HepG2 (cell line): ENCODE data around the gene NSUN2. TPM values are rescaled to one million over a fixed set of nuclear protein-coding genes. Genes with fewer than 3 reads are reported as not detected.
A peak's percentile ranks its signal among the peaks of the same experiment; 100 is the strongest.

Experiments
- DR1 ChIP-seq: sonication (generic); formaldehyde crosslinking; IDR thresholded peaks from 2 replicates; pipeline ENCODE4 v1.8.0; 2021; ENCODE audit warnings: mild to moderate bottlenecking, missing genetic modification reagents, inconsistent platforms
- GATAD1 ChIP-seq: IDR thresholded peaks from 2 replicates; pipeline ENCODE4 v1.6.1; 2016; ENCODE audit warnings: missing genetic modification reagents, missing compliant biosample characterization
- HCFC1 ChIP-seq: fragments of 150-350 bp; IDR thresholded peaks from 2 replicates; pipeline ENCODE4 v1.6.1; 2014; ENCODE audit warnings: low read depth, low read length
- MIER3 ChIP-seq: IDR thresholded peaks from 2 replicates; pipeline ENCODE4 v1.6.1; 2016; ENCODE audit warnings: missing compliant biosample characterization, borderline replicate concordance
- NFYB ChIP-seq: sonication (generic); formaldehyde crosslinking; IDR thresholded peaks from 2 replicates; pipeline ENCODE4 v1.4.0; 2020; ENCODE audit warnings: missing genetic modification reagents
- PLRG1 ChIP-seq: fragments of 450-650 bp; conservative IDR thresholded peaks from 2 replicates; pipeline ENCODE4 v1.6.1; 2016
- RAD21 ChIP-seq: fragments of 450-650 bp; formaldehyde crosslinking; IDR thresholded peaks from 2 replicates; pipeline ENCODE4 v1.5.0; 2020; ENCODE audit warnings: mild to moderate bottlenecking
- RELA ChIP-seq: sonication (generic); formaldehyde crosslinking; IDR thresholded peaks from 2 replicates; pipeline ENCODE4 v1.4.0; 2020; ENCODE audit warnings: missing genetic modification reagents
- RFXAP ChIP-seq: sonication (generic); formaldehyde crosslinking; IDR thresholded peaks from 2 replicates; pipeline ENCODE4 v1.4.0; 2020; ENCODE audit warnings: missing genetic modification reagents, borderline replicate concordance
- SMAD3 ChIP-seq: sonication (generic); formaldehyde crosslinking; IDR thresholded peaks from 2 replicates; pipeline ENCODE4 v1.4.0; 2020; ENCODE audit warnings: missing genetic modification reagents
- TCF7 ChIP-seq: sonication (generic); IDR thresholded peaks from 2 replicates; pipeline ENCODE4 v1.6.1; 2016; ENCODE audit warnings: antibody characterized with exemption, low read depth
- THAP11 ChIP-seq: IDR thresholded peaks from 2 replicates; pipeline ENCODE4 v1.6.1; 2016; ENCODE audit warnings: missing biosample characterization, missing genetic modification reagents
- YEATS2 ChIP-seq: sonication (generic); formaldehyde crosslinking; IDR thresholded peaks from 2 replicates; pipeline ENCODE4 v1.4.0; 2020; ENCODE audit warnings: missing genetic modification reagents, borderline replicate concordance
- ZNF335 ChIP-seq: sonication (generic); formaldehyde crosslinking; IDR thresholded peaks from 2 replicates; pipeline ENCODE4 v1.4.0; 2020; ENCODE audit warnings: missing genetic modification reagents
- ZNF367 ChIP-seq: sonication (generic); formaldehyde crosslinking; IDR thresholded peaks from 2 replicates; pipeline ENCODE4 v1.4.0; 2020; ENCODE audit warnings: missing genetic modification reagents, borderline replicate concordance
- ZNF670 ChIP-seq: sonication (generic); formaldehyde crosslinking; IDR thresholded peaks from 2 replicates; pipeline ENCODE4 v1.8.0; 2022; ENCODE audit warnings: mild to moderate bottlenecking, missing genetic modification reagents, borderline replicate concordance
- ZNF709 ChIP-seq: sonication (generic); formaldehyde crosslinking; IDR thresholded peaks from 2 replicates; pipeline ENCODE4 v1.5.0; 2020; ENCODE audit warnings: mild to moderate bottlenecking, missing genetic modification reagents
- ZNF749 ChIP-seq: sonication (generic); formaldehyde crosslinking; IDR thresholded peaks from 2 replicates; pipeline ENCODE4 v1.8.0; 2022; ENCODE audit warnings: mild to moderate bottlenecking, missing genetic modification reagents, moderate library complexity, borderline replicate concordance
- ZZZ3 ChIP-seq: sonication (generic); formaldehyde crosslinking; IDR thresholded peaks from 2 replicates; pipeline ENCODE4 v1.4.0; 2020; ENCODE audit warnings: missing genetic modification reagents, mild to moderate bottlenecking, borderline replicate concordance
- polyA plus RNA-seq, 8 experiments: library from polyadenylated mRNA; depleted of rRNA in 3 of 8; stranded (reverse) in 7 of 8; unstranded in 1 of 8; fragments of >200 nt; fragmentation: Illumina TruSeq in 4 of 8; extraction: Trizol in 4 of 8; gene quantifications; 2 replicates each; pipeline versions ENCODE4 v1.2.1 to v1.2.3, GENCODE V29; 2011 to 2016; ENCODE audit warnings: low read depth in 4 of 8, missing spikeins in 1 of 8, mixed read lengths in 1 of 8; ENCODE audit not compliant: insufficient read depth in 1 of 8
- total RNA-seq, 5 experiments: library from RNA; depleted of rRNA; stranded (reverse); fragments of >200 nt; fragmentation: Illumina TruSeq; extraction: Trizol; gene quantifications; 2 replicates each; pipeline ENCODE4 v1.2.3, GENCODE V29; 2016; ENCODE audit warnings: low read depth in 1 of 5
- TF ChIP-seq, protein P1 (sequence below): sonication (generic); formaldehyde crosslinking; IDR thresholded peaks from 2 replicates; pipeline ENCODE4 v1.4.0; 2020; ENCODE audit warnings: missing genetic modification reagents
- TF ChIP-seq, protein P2 (sequence below): sonication (generic); formaldehyde crosslinking; IDR thresholded peaks from one replicate; pipeline ENCODE4 v1.5.1; 2020; ENCODE audit warnings: mild to moderate bottlenecking, missing genetic modification reagents; ENCODE audit errors: not compliant biosample characterization

The NSUN2 gene
- total and polyA plus RNA-seq, 2 of the 13 experiments (the other 11 are each of a cell fraction or from before 2014, with no cell fraction given), result 51.7 to 69.1 TPM

DNA sequence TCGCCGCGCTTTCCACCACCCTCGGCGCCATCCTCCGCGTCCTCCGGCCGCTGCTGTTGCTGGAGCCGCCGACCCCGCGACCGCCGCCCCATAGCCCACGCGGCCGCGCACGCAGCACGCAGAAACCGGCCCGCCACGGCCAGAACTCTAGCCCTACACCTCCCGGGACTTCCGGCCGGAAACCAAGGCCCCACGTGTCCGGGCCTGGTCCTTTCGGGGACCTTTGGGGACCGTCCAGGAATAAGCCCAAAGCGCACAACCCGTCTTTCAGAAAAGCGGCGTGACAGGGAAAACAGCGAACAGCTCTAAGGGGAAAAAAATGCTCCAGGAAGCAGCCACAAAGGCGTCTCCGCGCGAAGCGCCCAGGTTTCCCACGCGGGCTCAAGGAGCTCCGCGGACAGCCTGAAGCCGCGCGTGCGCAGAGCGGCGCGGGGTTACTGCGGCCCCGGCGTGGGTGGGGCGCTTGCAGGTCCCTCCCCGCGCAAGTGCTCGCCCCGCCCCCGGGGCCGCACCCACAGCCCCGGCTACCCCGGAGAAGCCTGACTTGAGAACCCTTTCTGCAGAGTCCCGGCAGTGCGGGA is at the start of gene NSUN2, which contains the start of gene SRD5A1 (continued):
- 0 out of 2 replicates have a peak, but pooled peaks have one; percentile 14 for TF ChIP-seq NFYB (CRISPR knock-in tag)
- TF ChIP-seq ZNF749 (CRISPR knock-in tag), result 0 out of 2 replicates have a peak, but pooled peaks have one; percentile 44
- TF ChIP-seq HCFC1, result peak; percentile 55
- TF ChIP-seq, protein P1, sequence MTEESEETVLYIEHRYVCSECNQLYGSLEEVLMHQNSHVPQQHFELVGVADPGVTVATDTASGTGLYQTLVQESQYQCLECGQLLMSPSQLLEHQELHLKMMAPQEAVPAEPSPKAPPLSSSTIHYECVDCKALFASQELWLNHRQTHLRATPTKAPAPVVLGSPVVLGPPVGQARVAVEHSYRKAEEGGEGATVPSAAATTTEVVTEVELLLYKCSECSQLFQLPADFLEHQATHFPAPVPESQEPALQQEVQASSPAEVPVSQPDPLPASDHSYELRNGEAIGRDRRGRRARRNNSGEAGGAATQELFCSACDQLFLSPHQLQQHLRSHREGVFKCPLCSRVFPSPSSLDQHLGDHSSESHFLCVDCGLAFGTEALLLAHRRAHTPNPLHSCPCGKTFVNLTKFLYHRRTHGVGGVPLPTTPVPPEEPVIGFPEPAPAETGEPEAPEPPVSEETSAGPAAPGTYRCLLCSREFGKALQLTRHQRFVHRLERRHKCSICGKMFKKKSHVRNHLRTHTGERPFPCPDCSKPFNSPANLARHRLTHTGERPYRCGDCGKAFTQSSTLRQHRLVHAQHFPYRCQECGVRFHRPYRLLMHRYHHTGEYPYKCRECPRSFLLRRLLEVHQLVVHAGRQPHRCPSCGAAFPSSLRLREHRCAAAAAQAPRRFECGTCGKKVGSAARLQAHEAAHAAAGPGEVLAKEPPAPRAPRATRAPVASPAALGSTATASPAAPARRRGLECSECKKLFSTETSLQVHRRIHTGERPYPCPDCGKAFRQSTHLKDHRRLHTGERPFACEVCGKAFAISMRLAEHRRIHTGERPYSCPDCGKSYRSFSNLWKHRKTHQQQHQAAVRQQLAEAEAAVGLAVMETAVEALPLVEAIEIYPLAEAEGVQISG (CRISPR knock-in tag), result peak; percentile 9; the same call in 1 of the 2 replicates
- TF ChIP-seq THAP11 (CRISPR knock-in tag), result peak; percentile 89
- peak; percentile 99 for TF ChIP-seq ZNF335 (CRISPR knock-in tag)
- TF ChIP-seq RELA (CRISPR knock-in tag), result 0 out of 2 replicates have a peak, but pooled peaks have one; percentile 31
- TF ChIP-seq, protein P2, sequence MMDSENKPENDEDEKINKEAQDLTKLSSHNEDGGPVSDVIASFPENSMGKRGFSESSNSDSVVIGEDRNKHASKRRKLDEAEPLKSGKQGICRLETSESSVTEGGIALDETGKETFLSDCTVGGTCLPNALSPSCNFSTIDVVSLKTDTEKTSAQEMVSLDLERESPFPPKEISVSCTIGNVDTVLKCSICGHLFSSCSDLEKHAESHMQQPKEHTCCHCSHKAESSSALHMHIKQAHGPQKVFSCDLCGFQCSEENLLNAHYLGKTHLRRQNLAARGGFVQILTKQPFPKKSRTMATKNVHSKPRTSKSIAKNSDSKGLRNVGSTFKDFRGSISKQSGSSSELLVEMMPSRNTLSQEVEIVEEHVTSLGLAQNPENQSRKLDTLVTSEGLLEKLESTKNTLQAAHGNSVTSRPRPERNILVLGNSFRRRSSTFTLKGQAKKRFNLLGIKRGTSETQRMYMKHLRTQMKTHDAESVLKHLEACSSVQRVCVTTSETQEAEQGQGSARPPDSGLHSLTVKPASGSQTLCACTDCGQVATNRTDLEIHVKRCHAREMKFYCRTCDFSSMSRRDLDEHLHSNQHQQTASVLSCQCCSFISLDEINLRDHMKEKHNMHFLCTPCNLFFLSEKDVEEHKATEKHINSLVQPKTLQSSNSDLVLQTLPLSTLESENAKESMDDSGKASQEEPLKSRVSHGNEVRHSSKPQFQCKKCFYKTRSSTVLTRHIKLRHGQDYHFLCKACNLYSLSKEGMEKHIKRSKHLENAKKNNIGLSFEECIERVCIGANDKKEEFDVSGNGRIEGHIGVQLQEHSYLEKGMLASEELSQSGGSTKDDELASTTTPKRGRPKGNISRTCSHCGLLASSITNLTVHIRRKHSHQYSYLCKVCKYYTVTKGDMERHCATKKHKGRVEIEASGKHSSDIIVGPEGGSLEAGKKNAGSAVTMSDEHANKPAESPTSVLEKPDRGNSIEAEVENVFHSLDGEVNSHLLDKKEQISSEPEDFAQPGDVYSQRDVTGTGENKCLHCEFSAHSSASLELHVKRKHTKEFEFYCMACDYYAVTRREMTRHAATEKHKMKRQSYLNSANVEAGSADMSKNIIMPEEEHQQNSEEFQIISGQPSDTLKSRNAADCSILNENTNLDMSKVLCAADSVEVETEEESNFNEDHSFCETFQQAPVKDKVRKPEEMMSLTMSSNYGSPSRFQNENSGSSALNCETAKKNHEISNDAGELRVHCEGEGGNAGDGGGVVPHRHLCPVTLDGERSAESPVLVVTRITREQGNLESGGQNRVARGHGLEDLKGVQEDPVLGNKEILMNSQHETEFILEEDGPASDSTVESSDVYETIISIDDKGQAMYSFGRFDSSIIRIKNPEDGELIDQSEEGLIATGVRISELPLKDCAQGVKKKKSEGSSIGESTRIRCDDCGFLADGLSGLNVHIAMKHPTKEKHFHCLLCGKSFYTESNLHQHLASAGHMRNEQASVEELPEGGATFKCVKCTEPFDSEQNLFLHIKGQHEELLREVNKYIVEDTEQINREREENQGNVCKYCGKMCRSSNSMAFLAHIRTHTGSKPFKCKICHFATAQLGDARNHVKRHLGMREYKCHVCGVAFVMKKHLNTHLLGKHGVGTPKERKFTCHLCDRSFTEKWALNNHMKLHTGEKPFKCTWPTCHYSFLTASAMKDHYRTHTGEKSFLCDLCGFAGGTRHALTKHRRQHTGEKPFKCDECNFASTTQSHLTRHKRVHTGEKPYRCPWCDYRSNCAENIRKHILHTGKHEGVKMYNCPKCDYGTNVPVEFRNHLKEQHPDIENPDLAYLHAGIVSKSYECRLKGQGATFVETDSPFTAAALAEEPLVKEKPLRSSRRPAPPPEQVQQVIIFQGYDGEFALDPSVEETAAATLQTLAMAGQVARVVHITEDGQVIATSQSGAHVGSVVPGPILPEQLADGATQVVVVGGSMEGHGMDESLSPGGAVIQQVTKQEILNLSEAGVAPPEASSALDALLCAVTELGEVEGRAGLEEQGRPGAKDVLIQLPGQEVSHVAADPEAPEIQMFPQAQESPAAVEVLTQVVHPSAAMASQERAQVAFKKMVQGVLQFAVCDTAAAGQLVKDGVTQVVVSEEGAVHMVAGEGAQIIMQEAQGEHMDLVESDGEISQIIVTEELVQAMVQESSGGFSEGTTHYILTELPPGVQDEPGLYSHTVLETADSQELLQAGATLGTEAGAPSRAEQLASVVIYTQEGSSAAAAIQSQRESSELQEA (CRISPR knock-in tag), result peak; percentile 27
- 0 out of 2 replicates have a peak, but pooled peaks have one; percentile 24 for TF ChIP-seq SMAD3
- TF ChIP-seq YEATS2 (CRISPR knock-in tag), result peak; percentile 91
- TF ChIP-seq ZNF670 (CRISPR knock-in tag), result 0 out of 2 replicates have a peak, but pooled peaks have one; percentile 55
- TF ChIP-seq TCF7, result no peak
- TF ChIP-seq RFXAP, result 0 out of 2 replicates have a peak, but pooled peaks have one; percentile 34
- TF ChIP-seq GATAD1 (CRISPR knock-in tag), result peak; percentile 92
- TF ChIP-seq DR1, result peak; percentile 80
- peak; percentile 50 for TF ChIP-seq RAD21 (CRISPR knock-in tag)
- peak; percentile 35; the same call in 1 of the 2 replicates for TF ChIP-seq ZNF709 (CRISPR knock-in tag)
- no peak for TF ChIP-seq ZNF367 (CRISPR knock-in tag)
- no peak for TF ChIP-seq MIER3
- TF ChIP-seq ZZZ3 (CRISPR knock-in tag), result 0 out of 2 replicates have a peak, but pooled peaks have one; percentile 19
- TF ChIP-seq PLRG1, result no peak
